GM10266 (cell line): ENCODE data around the gene GAL3ST2.
"Not testable (repeated sequence)": the region's sequence is repeated elsewhere in the genome, so short reads cannot be mapped to it uniquely, and the experiment has no call there.

ENCODE experiments used
- DNase-seq: peaks from one replicate; pipeline ENCODE4 v3.0.0; 2012; ENCODE audit errors: extremely low spot score
- TF ChIP-seq, protein P1 (sequence below): IDR thresholded peaks from 2 replicates; pipeline ENCODE4 v1.5.1; 2012; ENCODE audit warnings: mild to moderate bottlenecking, low read depth; ENCODE audit not compliant: control insufficient read depth, insufficient read depth; ENCODE audit errors: missing control alignments

The GAL3ST2 gene

DNA sequence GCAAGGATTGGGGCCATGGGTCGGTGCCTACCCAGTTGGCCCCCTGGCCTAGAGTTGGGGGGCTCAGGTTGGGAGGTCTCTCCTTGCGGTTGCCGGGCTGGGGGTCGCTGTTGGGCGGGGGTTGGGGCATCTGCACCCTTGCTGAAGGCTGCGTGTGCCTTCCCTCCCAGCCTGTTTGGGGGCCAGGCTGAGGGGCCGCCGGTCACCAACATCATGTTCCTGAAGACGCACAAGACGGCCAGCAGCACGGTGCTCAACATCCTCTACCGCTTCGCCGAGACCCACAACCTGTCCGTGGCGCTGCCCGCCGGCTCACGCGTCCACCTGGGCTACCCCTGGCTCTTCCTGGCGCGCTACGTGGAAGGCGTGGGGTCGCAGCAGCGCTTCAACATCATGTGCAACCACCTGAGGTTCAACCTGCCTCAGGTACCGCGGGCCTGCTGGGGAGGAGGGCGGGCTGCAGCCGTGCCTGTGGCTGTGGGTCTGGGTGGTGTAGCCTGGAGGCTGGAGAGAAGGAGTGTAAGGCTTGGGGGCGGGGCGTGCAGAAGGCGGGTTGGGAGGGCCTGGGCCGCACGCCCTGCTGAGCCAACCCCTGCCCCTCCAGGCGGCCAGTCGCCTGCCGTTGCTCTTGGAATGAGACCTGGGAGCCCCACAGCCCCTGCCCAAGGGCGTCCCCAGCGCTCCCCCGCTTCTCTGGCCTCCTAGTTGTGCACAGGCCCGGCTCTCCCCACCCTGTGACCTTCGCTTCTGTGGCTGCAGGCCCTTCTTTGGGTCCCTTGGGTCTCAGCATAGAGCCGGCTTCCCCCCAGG, 25.2 kb downstream of the GAL3ST2 start:
- TF ChIP-seq, protein P1, sequence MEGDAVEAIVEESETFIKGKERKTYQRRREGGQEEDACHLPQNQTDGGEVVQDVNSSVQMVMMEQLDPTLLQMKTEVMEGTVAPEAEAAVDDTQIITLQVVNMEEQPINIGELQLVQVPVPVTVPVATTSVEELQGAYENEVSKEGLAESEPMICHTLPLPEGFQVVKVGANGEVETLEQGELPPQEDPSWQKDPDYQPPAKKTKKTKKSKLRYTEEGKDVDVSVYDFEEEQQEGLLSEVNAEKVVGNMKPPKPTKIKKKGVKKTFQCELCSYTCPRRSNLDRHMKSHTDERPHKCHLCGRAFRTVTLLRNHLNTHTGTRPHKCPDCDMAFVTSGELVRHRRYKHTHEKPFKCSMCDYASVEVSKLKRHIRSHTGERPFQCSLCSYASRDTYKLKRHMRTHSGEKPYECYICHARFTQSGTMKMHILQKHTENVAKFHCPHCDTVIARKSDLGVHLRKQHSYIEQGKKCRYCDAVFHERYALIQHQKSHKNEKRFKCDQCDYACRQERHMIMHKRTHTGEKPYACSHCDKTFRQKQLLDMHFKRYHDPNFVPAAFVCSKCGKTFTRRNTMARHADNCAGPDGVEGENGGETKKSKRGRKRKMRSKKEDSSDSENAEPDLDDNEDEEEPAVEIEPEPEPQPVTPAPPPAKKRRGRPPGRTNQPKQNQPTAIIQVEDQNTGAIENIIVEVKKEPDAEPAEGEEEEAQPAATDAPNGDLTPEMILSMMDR: no peak
- peak; percentile 30 for DNase-seq

DNA sequence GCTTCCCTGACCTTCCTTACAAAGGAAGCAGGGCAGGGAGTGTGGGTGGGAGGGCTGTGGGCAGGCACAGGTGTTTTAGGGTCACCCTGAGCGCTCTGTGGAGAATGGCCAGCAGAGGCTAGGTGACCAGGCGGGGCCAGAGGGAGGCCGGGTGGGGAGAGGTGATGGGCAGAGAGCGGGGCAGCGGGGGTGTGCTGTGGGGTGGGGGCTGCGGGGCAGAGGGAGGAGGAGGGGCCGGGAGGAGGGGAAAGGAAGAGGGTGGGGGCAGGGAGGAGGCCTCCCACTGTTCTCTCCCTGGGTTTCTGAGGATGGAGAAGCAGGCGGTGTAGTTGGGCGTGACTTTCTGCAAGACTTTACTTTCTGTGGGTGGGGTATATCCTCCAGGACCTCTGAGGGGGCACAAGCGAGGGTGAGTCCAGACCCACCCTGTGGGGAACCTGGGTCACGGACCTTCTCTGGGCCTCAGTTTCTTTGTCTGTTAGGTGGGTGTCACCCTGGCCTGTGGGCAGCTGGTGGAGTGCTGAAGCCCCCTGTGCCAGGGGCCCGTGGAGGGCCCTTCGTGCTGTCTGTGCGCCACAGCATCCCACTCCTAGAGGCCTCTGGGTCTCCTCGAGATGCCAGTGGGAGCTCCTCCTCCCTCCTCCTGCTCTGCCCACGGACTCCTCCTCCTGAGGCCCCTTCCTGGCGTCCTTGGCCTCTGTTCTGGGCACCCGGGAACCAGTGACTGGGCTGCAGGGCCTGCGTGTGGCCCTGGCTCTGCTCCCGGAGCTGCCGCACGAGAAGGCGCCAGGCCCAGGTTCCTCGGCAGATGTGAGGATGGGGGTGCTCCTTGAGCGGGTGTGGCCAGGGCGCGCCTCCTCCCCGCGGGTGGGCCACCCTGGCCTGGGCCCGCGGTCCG, 26.0 kb downstream of the GAL3ST2 start:
- TF ChIP-seq, protein P1: no peak
- DNase-seq: peak; percentile 27

DNA sequence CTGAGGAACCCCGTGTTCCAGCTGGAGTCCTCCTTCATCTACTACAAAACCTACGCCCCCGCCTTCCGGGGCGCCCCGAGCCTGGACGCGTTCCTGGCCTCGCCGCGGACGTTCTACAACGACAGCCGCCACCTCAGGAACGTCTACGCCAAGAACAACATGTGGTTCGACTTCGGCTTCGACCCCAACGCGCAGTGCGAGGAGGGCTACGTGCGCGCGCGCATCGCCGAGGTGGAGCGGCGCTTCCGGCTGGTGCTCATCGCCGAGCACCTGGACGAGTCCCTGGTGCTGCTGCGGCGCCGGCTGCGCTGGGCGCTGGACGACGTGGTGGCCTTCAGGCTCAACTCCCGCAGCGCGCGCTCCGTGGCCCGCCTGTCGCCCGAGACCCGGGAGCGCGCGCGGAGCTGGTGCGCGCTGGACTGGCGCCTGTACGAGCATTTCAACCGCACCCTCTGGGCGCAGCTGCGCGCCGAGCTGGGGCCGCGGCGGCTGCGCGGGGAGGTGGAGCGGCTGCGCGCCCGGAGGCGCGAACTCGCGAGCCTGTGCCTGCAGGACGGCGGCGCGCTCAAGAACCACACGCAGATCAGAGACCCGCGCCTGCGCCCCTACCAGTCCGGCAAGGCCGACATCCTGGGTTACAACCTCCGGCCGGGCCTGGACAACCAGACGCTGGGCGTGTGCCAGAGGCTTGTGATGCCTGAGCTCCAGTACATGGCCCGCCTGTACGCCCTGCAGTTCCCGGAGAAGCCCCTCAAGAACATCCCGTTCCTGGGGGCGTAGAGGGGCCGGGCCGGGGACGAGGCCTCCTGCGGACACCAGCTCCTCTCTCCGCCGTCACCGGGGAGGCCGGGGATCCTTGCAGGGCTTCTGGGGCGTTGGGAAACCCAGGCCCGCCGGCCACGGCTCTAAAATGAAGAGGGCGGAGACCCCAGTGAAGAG, 27.0 kb downstream of the GAL3ST2 start:
- peak; percentile 77 for DNase-seq
- TF ChIP-seq, protein P1: no peak

DNA sequence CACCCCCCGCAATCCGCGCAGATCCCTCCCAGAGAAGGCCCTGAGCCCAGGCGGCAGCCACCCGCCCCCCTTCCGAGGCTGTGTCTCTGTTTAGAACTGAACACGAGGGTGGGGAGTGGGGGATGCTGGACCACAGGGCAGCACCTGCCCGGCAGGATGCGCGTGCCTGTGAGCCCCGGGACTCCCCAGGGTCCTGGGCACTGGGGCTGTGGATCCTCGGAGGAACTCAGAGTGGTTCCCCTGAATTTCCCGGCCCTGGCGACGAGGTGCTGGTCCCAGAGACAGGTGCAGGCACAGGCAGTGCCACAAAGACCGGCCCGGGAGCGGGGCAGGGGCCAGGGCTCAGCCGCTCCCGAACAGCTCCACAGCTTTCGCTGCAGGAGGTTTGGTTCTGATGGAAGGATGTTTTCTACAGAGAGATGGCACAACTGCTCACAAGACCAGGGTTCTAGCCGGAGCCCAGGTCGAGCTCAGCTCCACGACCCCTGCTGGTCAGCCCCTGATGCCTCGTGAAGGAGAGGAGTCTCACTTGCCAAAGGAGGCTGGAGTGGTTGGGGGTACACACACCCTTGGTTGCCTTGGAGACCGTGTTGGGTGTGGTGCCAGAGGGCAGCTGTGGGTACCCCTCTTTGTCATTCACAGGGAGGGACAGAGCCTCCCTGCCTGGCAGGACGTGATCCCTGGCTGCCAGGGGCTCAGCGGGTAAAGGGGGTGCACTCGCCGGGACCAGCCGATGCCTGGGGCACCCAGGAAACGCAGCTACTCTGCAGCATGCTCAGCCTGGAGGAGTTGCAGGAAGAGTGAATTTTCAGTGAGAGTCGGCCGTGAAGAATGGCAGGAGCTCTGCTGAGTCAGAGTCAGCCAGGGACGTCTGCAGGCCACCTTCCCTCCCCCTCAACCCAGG, 28.0 kb downstream of the GAL3ST2 start:
- TF ChIP-seq, protein P1: peak; percentile 26
- peak; percentile 60 for DNase-seq

DNA sequence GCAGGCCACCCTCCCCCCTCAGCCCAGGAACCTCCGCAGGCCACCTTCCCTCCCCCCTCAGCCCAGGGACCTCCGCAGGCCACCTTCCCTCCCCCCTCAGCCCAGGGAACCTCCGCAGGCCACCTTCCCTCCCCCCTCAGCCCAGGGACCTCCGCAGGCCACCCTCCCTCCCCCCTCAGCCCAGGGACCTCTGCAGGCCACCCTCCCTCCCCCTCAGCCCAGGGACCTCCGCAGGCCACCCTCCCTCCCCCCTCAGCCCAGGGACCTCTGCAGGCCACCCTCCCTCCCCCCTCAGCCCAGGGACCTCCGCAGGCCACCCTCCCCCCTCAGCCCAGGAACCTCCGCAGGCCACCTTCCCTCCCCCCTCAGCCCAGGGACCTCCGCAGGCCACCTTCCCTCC, 29.6 kb downstream of the GAL3ST2 start:
- DNase-seq: not testable (repeated sequence)

DNA sequence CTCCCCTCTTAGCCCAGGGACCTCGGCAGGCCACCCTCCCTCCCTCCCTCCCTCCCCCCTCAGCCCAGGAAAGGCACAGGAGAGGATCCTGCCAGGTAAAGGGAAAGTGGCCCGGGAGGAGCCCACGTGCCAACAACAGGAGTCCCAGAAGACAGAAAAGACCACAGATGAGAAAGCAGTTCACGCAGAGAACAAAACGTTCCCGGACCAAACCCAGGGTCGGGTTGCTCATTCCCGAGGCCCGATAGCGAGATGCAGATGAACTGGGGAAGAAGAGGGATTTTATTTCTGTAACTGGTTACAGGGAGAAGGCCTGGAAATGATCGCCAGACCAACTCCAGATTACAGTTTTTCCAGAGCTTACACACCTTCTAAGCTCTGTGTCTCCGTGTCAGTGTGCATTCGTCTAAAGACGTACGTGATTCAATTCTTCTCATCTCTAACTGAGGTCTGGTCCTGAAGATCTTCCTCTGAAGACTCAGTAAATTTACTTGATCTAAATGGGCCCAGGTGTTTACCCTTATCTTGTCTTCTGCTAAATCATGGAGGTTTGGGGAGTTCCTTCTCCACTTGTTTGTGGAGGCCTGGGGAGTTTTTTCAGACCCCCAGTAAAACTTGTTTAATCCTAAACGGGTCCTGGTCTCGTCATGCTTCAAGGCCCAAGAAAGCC, 31.6 kb downstream of the GAL3ST2 start:
- peak; percentile 10 for DNase-seq
- TF ChIP-seq, protein P1: no peak
